Eye (tissue), 1 donor: ENCODE data around the gene SLC9A6.

Experiments
- DNase-seq: peaks from one replicate; pipeline ENCODE4 v3.0.0-alpha.2; 2015

Gene SLC9A6

DNA sequence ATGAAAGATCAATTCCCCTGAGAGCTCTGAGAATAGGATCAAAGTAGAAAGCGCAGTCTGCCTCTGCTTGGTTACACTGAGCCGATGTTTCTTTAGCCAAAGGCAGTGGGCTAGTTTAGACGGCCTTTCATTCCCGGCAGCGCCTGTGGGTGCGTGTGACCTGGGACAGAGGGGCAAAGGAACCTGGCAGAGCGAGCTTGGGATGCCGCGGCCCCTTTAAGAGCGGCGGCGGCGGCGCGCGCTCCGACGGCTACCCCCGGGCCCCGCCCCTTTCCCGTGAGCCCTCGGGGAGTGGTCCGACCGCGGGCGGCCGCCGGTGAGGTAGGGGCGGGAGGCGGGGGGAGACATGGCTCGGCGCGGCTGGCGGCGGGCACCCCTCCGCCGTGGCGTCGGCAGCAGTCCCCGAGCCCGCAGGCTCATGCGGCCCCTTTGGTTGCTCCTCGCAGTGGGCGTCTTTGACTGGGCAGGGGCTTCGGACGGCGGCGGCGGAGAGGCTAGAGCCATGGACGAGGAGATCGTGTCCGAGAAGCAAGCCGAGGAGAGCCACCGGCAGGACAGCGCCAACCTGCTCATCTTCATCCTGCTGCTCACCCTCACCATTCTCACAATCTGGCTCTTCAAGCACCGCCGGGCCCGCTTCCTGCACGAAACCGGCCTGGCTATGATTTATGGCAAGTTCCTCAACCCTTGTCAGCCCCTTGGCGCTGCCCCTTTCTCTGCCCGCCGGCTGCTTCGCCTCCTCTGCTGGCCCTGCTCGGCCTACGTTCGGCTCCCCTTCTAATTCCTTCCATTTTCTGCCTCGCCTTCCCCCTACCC, at the start of gene SLC9A6:
TSS of gene SLC9A6 (plus strand) at position 279 of the 816 bp plus-strand sequence. CDS start at position 503, 224 bp downstream.
- peak; percentile 86 for DNase-seq

DNA sequence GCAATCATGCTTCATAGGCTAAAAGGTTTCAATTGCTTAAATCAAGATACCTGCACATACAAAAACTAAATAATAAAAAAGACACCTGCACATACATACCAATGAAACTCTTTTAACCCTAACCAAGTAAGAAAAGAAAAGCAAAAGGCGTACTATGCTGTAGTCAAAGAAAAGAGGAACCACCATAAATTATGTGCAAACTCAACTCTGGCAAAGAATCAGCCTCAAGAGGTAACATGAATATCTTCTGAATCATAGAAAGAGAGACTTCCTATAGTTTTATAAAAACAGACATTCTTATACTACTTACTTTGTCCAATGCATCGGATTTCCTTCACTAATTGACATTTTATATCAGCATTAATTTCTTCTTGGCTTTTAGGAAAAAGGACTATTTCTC, 40.7 kb upstream of the SLC9A6 start:
- DNase-seq, result no peak

DNA sequence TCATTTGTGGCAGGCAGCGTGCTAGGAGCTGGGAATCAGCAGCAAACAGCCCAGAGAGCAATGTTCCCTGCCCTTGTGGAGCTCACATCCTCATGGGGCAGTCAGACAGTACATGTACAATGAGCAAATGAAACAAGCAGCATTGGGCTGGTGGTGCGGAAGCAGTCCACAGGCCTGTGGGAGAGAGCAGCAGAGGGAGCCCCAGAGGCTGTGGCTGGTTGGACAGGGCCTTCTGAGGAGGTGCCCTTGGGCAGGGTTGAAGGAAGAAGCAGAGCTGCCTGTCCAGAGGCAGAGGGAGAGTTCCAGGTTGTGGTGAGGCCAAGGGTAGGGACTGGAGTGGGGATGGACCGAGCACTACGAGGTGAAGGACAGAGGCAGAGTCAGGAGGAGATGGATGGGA, 33.9 kb upstream of the SLC9A6 start:
- DNase-seq, result no peak

DNA sequence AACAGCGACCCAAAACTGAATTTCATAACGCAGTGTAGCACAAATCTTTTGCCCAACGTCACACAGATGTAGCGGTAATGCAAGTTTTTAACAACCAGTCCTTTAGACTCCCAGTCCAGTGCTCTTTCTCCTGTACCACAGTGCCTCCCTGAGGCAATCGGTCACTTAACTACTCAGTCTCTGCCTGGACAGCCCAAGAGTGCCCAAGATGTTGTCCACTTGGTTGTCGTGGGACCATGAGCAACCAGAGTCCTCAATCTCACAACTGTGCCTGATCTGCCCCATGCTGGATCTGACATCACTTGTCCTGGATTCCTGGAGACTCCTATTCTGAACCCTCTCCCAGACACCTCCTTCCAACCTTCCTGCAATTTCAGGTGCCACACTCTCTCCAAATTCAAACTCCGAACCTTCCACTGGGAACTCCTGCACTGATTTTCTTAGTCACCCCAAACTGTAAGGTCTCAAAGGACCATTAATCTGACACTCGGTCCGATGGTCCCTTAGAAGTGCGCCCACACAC, 12.1 kb upstream of the SLC9A6 start:
- DNase-seq, result no peak

DNA sequence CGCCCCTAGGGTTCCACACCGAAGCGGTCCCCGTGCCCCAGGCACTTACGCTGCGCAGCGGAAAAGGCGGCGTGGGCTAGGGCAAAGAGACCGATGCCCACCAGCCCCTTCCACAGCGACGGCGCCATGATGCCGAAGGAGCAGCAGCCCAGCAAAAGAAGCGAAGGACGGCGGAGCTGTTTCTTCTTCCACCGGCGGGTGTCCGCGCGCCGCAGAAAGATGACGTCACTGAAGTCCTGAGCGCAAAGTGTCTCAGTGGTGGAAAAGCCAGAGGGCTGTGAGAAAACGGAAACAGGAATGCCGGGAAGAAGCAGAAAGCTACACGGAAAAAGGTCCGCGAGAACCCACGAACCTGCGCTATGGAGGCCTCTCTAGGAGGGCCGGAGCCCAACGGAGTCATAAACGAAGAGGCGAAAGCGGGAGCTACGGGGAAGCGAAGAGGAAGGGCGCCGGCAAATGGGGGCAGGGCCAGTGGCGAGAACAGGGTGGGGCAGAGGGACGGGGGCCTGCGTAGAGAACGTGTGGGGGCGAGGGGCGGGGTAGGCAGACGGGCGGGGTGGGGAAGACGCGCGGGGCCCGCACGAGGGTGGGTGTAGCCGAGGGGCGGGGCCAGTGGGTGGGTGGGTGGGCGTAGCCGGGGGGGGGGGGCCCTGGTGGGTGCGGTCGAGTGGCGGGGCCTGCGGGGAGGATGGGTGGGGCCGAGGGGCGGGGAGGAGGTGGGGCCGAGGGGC, 11.5 kb upstream of the SLC9A6 start, which contains the start of gene MMGT1:
TSS of gene MMGT1 (minus strand) at position 441 of the 731 bp plus-strand sequence. CDS start at position 128, 313 bp downstream.
- DNase-seq, result peak; percentile 89

DNA sequence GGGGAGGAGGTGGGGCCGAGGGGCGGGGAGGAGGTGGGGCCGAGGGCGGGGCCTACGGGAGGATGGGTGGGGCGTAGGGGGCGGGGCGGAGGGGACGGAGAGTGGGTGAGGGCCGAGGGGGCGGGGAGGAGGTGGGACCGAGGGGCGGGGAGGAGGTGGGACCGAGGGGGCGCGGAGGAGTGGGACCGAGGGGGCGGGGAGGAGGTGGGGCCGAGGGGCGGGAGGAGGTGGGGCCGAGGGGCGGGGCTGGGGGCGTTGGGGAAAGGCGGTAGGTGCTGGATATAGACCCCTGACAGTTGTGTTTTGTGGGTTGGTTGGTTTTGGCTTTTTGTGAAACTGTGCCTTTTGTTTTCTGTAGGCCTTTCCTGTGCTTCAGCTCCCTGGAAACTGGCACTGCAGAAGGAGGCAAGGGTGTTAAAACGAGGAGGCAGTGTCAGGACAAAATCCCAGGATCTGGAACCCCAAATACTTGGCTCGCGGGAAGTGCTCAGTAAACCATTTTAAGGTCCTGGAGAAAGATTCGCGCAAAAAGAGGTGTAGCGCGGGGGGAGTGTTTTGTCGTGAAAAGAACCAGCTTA, 10.9 kb upstream of the SLC9A6 start:
- DNase-seq, result peak; percentile 78

DNA sequence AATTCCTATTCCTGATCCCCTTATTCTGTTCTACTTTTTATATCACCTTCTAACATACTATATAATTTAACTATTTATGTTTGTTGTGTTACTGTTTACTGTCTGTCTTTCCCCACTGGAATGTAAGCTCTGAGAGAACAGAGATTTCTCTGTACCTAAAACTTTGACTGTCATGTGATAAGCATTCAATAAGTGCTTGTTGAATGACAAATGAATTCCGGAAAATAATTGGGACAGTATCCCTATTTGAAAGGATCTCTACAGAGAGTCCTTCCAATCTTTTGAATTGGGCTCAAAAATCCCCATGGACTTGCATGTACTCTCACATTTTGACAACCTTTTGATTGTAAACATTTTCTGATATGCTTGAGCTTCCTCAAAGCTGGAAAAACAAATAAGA, 9.8 kb upstream of the SLC9A6 start:
- DNase-seq, result no peak

DNA sequence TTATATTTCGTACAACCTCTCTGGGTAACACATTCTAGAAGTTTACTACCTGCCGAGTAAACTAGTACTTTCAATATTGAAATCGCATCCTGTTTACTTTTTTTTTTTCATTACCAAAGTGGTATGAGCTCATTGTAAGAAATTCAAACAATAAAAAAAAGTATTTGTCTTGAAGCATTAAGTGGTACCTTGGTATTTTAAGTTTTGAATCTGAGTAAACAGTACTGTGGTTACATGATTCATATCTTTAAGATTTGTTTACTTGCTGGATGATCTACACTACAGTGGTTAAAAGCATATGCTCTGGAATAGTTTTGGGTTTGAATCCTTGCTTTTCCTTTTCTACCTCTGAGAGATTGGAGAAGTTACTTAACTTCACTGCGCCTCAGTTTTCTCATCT, 7.6 kb upstream of the SLC9A6 start:
- no peak for DNase-seq

DNA sequence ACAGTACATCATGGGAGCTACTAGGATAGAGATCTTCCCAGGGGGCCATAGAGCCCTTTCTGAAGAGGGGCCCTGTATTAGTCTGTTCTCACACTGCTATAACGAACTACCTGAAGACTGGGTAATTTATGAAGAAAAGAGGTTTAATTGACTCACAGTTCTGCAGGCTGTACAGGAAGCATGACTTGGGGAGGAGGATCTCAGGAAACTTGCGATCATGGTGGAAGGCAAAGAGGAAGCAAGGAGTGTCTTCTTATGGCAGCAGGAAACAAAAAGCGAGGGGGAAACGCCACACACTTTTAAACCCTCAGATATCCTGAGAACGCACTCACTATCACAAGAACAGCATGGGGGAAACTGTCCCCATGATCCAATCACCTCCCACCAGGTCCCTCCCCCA, 4.2 kb upstream of the SLC9A6 start:
- DNase-seq, result no peak

DNA sequence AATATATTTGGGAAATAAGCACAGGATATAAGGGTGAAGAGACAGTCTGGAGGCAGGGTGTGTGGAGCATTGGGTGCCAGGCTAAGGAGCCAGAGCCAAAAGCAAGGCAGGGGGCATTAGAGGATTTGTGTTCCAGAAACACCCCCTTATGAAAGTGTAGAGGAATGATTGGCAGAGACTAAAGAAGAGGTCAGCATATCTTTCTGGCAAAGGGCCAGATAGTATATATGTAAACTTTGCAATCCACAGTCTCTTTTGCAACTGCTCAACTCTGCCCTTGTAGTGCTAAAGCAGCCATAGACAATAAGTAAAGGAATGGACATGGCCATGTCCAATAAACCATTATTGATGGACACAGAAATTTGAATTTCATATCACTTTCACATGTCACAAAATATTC, 3.6 kb upstream of the SLC9A6 start:
- no peak for DNase-seq

DNA sequence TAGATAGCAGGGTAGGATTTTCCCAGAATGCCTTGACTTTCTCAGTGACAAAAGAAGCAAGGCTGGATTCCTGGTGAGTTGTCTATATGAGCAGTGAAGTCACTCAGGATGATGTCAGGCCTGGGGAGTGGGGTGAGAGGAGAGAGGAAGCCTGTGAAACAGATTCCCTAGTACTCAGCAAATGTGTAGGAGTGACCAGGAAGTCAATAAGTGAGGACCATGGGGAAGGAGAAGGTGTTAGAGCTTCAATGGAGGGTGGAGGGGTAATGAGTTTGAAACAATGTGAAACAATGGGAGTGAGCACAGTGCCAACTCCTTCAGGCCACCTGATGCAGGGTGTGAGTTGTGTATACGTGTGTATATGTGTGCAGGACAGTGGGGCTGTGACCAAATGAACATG, 2.4 kb upstream of the SLC9A6 start:
- DNase-seq, result no peak

DNA sequence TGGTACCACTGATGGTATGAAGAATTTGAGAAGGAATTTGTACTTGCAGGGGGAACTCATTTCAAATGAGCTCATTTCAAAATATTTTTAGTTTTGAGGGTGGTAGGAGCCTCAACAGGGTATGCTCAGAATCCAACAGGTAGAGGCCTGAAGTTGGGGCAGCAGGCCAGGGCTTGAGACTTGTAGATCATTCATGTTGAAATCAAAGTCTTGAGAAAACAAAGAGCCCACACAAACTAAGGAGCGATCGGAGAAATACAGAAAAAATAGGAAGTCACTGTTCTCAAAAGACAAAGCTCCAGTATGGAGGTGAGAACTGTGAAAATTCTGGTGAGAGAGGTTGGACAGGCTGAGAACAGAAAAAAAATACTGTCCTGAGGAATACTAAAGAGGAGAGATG, 979 bp upstream of the SLC9A6 start:
- DNase-seq, result no peak

DNA sequence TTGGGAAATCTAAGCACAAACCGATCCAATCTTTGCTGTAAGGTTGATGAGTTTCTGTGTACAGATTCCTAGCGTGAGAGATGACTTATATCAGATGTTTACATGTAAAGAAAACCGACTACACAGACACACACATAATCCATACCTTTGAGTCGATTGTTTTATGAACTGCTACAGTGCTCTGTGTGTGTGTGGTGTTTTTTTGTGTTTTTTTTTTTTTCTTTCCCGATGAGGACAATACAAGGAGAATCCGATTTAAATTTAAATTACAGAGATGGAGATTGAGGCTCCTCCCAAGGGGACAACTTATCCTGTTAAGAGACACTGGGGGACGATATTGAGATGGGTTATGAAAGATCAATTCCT, 461 bp upstream of the SLC9A6 start:
- DNase-seq, result no peak

DNA sequence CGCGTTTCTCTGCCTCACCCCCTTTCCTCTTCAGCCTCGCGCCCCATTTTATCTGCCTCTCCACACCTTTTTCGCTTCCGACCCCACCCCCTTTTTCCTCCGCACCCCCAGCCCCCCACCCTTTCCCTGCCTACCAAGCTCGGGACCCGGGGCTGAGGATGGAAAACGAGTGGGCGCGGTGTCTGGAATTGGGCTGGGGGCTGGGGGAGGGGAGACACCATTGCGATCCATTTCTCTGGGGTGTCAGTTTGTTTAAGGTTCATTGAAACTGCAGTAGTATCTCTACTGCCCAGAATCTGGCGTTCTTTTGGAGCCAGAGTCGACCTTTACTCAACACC, 707 bp downstream of the SLC9A6 start:
- peak; percentile 23 for DNase-seq

DNA sequence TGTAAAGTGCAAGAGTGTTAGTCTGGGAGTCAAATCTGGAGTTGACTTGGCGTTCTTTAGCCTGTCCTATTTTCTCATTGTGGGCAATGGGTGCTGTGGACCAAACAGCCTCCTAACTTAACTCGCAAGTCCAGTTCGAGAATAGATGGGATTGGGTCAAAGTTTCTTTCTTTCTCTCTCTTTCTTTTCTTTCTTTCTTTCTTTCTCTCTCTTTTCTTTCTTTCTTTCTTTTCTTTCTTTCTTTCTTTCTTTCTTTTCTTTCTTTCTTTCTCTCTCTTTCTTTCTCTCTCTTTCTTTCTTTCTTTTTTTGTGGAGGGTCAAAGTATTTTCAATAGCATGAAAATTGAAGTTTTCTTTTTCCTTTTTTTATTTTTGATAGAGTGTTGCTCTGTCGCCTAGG, 3.0 kb downstream of the SLC9A6 start:
- no peak for DNase-seq

DNA sequence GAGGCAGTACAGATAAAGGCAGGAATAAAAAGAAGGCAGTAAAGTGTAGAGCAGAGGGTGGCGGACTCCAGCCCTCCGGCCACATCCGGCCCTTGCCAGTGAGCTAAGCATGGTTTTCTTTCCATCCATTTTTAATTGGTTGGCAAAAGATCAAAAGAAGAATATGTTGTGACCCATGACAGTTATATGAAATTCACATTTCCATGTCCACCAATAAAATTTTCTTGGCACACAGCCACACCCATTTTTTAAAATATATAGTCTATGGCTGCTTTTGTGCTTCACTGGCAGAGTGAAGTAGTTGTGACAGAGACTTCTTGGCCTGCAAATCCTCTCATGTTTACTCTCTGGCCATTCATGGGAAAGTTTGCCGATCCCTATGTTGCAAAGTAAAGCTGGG, 29.8 kb downstream of the SLC9A6 start:
- no peak for DNase-seq

DNA sequence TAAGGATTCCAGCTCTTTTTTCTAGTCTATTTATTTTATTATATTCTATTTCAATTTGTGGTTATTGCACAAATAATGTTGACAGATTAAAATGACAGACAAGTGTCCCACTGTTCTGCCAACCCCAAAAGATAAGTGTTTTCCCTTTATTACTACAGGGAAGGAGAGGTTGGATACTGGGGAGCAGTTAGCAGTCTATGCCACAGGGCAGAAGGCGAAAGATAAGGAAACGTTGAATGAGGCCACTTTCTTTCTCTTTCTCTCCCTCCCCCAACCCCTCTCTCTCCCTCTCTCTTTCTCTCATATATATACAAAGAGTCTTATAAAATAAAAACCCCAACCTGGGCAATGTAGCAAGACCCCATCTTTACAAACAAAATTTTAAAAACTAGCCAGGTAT, 31.6 kb downstream of the SLC9A6 start:
- DNase-seq, result no peak

DNA sequence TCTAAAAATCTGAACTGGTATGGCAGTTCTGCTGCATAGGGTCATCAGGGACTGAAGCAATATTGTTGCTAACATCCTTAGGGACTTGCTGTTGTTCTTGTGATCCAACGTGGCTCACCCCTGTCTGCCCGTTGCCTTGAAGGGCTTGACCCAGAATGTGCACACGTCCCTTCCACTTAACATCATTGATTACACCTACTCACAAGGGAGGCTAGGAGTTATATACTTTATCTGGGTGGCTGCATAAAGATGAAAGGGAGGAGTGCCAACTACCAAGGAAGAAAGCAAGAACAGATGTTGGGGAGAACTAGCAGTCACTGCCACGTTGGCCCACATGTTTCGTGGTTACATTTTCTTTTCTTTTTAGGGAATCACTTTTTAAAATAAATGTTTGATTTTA, 34.0 kb downstream of the SLC9A6 start:
- DNase-seq, result peak; percentile 51

DNA sequence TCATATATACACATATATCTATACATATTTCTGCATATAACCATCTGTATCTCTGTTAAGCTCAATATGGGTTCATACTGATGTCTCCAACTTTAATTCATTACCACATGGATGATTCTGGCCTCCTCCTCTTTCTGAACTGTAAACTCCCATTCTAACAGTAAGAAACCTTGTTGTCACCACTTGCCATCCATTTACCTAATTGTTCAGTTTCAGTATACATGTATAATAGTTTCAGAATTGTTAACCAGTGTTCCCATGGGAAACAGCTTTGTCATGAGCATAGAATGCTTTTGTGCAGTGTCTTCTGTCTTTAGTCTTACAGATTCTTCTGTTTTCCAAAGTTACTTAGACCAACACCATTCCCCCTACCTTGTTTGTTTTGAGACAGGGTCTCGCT, 35.9 kb downstream of the SLC9A6 start:
- DNase-seq, result no peak

DNA sequence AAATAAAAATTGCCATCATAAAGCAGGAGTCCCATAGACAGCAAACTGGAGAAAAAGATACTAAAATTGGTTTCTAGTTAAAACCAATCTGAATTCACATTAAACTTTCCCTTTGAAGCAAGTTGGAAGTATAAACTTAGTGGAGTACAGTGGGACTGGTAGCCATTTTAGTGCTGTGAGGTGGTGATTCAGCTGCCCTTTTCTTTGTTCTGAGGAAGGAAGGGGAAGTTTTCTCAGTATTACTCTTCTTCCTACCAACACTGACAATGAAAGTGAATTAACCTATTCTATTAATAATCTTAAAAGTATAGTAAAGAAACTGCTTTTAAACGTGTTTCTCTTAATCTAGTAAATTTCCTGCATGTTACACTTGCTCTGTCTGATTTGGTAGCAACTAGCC, 36.7 kb downstream of the SLC9A6 start:
- DNase-seq, result no peak

DNA sequence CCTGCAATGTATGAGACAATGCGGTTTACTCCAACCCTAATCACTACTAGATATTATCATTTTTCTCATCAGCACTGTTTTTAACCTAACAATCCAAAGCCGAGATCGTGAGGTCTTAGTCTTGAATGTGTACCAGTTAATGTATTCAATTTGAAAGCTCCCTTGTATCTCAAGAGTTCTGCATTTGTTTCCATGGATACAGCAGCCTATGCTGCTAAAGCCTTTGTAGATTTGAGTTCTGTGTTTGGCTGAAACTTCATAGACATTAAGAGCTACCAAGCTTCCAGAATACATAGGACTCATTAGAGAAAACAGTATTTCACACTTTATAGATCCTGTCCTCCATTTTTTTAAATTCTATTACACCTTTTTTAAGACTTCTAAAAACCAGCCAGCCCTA, 39.9 kb downstream of the SLC9A6 start:
- no peak for DNase-seq

DNA sequence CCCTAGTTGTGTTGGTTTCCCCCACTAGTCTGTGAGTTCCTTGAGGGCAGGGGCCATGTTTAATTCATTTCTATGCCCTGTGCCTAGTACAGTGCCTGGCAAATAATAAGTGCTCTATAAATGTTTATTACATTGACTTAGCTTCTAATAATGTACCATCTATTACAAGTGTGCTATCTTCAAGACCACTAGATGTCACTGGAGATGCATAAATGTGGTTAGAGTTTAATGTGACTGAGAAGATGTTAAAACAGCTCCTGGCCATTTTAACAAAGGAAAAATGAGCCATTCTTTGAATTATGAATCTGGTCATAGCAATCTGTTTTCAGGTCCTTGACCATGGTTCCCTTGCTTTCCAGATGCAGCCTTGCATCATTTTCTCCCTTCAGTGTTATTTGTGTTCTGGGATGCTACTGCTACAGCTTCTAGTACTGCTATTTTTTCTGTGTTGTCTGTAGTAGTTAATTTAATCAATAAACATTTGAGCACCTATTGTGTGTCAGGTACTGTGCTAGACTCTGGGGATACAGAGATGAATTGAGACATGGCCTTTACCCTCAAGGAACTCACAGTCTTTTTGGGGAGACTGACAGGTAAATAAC, 43.2 kb downstream of the SLC9A6 start:
- DNase-seq, result peak; percentile 73

DNA sequence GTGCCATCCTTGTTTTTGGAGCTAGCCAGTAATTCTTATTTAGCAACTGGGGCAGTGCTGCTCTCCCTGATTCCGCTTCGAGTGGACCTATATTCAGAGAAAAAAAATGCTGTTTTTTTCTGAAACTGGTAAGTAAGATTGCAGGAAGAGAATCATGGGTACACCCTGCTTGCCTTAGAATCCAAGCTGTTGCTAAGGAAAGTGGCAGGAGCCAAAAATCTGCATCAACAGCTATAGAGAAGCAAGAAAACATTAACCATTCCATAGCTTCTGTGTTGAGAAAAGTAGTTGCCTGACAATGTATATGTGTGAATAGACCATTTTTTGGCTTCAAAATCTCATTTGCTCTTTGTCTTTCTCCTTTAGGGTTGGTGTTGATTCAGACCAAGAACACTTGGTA, 44.5 kb downstream of the SLC9A6 start:
- no peak for DNase-seq
